ENCODE results near the gene NEO1. TPM values are rescaled to one million over a fixed set of nuclear protein-coding genes. Genes with fewer than 3 reads are reported as not detected.

Gene NEO1
- total and polyA plus RNA-seq, 2 of the 13 experiments (the other 11 are each of a cell fraction or from before 2014, with no cell fraction given), result 8.4 to 11.0 TPM

GRCh38 chr15:73293773-73294172 is 241.5 kb downstream of the NEO1 start:
- ATAC-seq, result peak; percentile 62; the same call in 1 of the 3 replicates
- TF ChIP-seq ATF3 (CRISPR knock-in tag; IDR thresholded peaks at IDR 0.05) (no peak), ZNF552 (CRISPR knock-in tag; IDR thresholded peaks at IDR 0.05; ENCODE audit: borderline replicate concordance) (no peak), ZHX1 (CRISPR knock-in tag; IDR thresholded peaks at IDR 0.05; ENCODE audit: low read depth) (no peak), ZBTB44 (CRISPR knock-in tag; IDR thresholded peaks at IDR 0.05) (no peak), ZNF703 (CRISPR knock-in tag; IDR thresholded peaks at IDR 0.05; ENCODE audit: borderline replicate concordance) (no peak), PRDM15 (CRISPR knock-in tag; IDR thresholded peaks at IDR 0.05) (no peak), ZBTB49 (CRISPR knock-in tag; IDR thresholded peaks at IDR 0.05; ENCODE audit: borderline replicate concordance) (no peak), SP140L (CRISPR knock-in tag; IDR thresholded peaks at IDR 0.05; ENCODE audit: borderline replicate concordance) (no peak), ZBTB8A (CRISPR knock-in tag; IDR thresholded peaks at IDR 0.05; ENCODE audit: borderline replicate concordance, low read depth) (no peak), SRSF9 (IDR thresholded peaks at IDR 0.05; ENCODE audit: borderline replicate concordance, insufficient read depth, low read depth, low read length, poor library complexity, severe bottlenecking) (no peak), HMG20A (CRISPR knock-in tag; IDR thresholded peaks at IDR 0.05; ENCODE audit: borderline replicate concordance) (peak; percentile 55; the same call in 1 of the 2 replicates), ZNF629 (CRISPR knock-in tag; conservative IDR thresholded peaks at IDR 0.05) (no peak), ASH2L (IDR thresholded peaks at IDR 0.05; ENCODE audit: insufficient read length, low read depth, low read length) (peak; percentile 59)

More at GRCh38 chr15:73293773-73294172, 241.5 kb downstream of the NEO1 start:
- peak; percentile 81 for FAIRE-seq
- Histone ChIP-seq H3K9me3 (ENCODE audit: low read length) (no peaks in the 10 kb centered on the region), H3K27me3 (ENCODE audit: control insufficient read depth in 1 of 2, insufficient read depth in 2 of 2, low read length in 2 of 2) (no peaks in the 10 kb centered on the region; a peak in 1 of 5 replicates), H2AFZ (ENCODE audit: low read length) (no peak overlapping the region), H3K36me3 (replicated peaks in 1 of 2; ENCODE audit: control insufficient read depth in 1 of 2, insufficient read depth in 2 of 2, low read length in 2 of 2) (0 out of 5 replicates have a peak, but pooled peaks cover 0 to 5% of the 10 kb centered on the region in 2 experiments), H3K27ac (ENCODE audit: extremely low read length, insufficient read depth, low read length) (peak overlapping the region; percentile 46), H3K9ac (ENCODE audit: insufficient read depth, low read depth, low read length) (no peak overlapping the region), H3K4me1 (ENCODE audit: insufficient read depth, low read length) (peaks cover 29% of the 10 kb centered on the region), H4K20me1 (ENCODE audit: insufficient read depth, low read length) (no peaks in the 10 kb centered on the region), H3K4me3 (replicated peaks in 1 of 3; ENCODE audit: insufficient read depth in 1 of 3, low read depth in 2 of 3, low read length in 3 of 3) (no peak overlapping the region), H3K79me2 (ENCODE audit: insufficient read depth, low read length) (no peaks in the 10 kb centered on the region), H3K4me2 (ENCODE audit: low read depth, low read length) (peak overlapping the region; percentile 35; the same call in 1 of the 2 replicates)
- no TSS peak for BruUV-seq (replicated peaks)
- CTCF ChIA-PET (ENCODE audit: low intra/inter-chr PET ratio, low total read pairs), result no interaction called here
- DNase-seq (ENCODE audit: low spot score), result peak; percentile 59
- intact Hi-C loops (cut with micrococcal nuclease; ENCODE audit: unreplicated experiment) (no loop called here), in situ Hi-C loops (cut with HindIII; ENCODE audit: extremely low pct_ligation_motif_present, low pct_unique_long_range_greater_than_20kb) (no loop called here)
- POLR2A ChIA-PET, result no interaction called here
- WGBS (ENCODE audit: low lambda C conversion rate), result 15% methylated on average over 4 of the region's 4 CpGs
